ENCODE results near the gene ZMYM1. TPM values are rescaled to one million over a fixed set of nuclear protein-coding genes. Genes with fewer than 3 reads are reported as not detected.

Gene ZMYM1
- total and polyA plus RNA-seq, 2 of the 8 experiments (the other 6 are each of a cell fraction or from before 2014, with no cell fraction given), result 10.0 to 41.3 TPM

DNA sequence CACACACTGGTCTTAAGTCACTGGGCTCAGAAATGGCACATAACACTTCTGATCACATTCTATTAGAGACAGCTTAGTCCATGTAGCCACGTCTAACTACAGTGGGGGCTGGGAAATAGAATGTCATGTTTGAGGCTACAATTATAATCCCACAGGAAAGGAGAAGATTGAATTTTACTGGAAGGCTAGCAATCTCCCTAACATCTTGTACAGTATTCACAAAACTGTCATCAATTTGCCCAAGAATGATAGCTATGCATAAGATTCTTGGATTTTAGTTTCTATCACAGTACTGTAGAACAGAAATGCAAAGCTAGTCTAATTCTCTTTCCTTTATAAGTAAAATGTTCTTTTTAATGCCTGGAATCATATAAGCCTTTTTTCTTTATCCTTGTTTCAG lies 34.8 kb upstream of the ZMYM1 start:
- WGBS, 2 experiments (ENCODE audit: extremely low coverage in 1 of 2, insufficient coverage in 1 of 2, insufficient read length in 1 of 2, insufficient replicate concordance in 2 of 2, low coverage in 1 of 2, low lambda C conversion rate in 2 of 2, missing lambda C conversion rate in 1 of 2), result 79% methylated on average over 1 of the region's 1 CpG; no CpG with 5 or more reads in 1 of the 2 experiments
- H3K23ac ChIP-seq (ENCODE audit: insufficient read length), result no peak overlapping the region
- H3K4me2 ChIP-seq (ENCODE audit: insufficient read depth in 1 of 2, low read depth in 2 of 2, low read length in 2 of 2), result no peak overlapping the region
- no peak overlapping the region for H3K18ac ChIP-seq (ENCODE audit: extremely low read depth, low read length)
- FAIRE-seq (no peak), DNase-seq (ENCODE audit: low read depth in 1 of 2, low spot score in 2 of 2) (no peak)
- no peak overlapping the region for H2BK20ac ChIP-seq (ENCODE audit: low read length)
- H2AFZ ChIP-seq (ENCODE audit: low read length), result no peak overlapping the region
- no peak overlapping the region for H3K4ac ChIP-seq (replicated peaks; ENCODE audit: insufficient read length, low read depth, low read length)
- H2BK5ac ChIP-seq (ENCODE audit: low read depth, low read length), result no peak overlapping the region
- no peak overlapping the region for H3K9ac ChIP-seq (replicated peaks in 1 of 4; ENCODE audit: extremely low read depth in 1 of 4, low read depth in 3 of 4, low read length in 3 of 4)
- no peak overlapping the region for H2BK12ac ChIP-seq (ENCODE audit: low read depth, low read length)
- no peak overlapping the region for H4K91ac ChIP-seq (replicated peaks; ENCODE audit: insufficient read length, low read length)
- H3K27ac ChIP-seq (ENCODE audit: low read depth, low read length), result no peak overlapping the region
- no peak overlapping the region for H4K5ac ChIP-seq (ENCODE audit: insufficient read length, low read depth, low read length)
- H3K4me3 ChIP-seq (ENCODE audit: extremely low read depth in 1 of 4, insufficient read depth in 2 of 4, low read depth in 3 of 4, low read length in 4 of 4), result no peak overlapping the region
- ChIA-PET CTCF (ENCODE audit: partially characterized antibody) (no interaction called here), POLR2A (ENCODE audit: partially characterized antibody) (no interaction called here)
- no peak overlapping the region for H3K14ac ChIP-seq (ENCODE audit: insufficient read length)
- no peaks in the 10 kb centered on the region for H3K9me3 ChIP-seq (ENCODE audit: insufficient read depth in 2 of 2, low read depth in 1 of 2, low read length in 1 of 2)
- no peaks in the 10 kb centered on the region for H3K23me2 ChIP-seq (ENCODE audit: low read depth, low read length)
- H3K27me3 ChIP-seq (replicated peaks in 1 of 4; ENCODE audit: control insufficient read depth in 3 of 4, extremely low read depth in 1 of 4, insufficient read depth in 3 of 4, low read length in 3 of 4), result no peaks in the 10 kb centered on the region
- H3K79me2 ChIP-seq (ENCODE audit: control insufficient read depth in 1 of 2, insufficient read depth in 2 of 2, low read length in 2 of 2), result no peaks in the 10 kb centered on the region
- TF ChIP-seq MAFK (IDR thresholded peaks at IDR 0.05; ENCODE audit: low read depth, low read length) (no peak), SUZ12 (IDR thresholded peaks at IDR 0.05; ENCODE audit: low read length) (no peak), BRCA1 (IDR thresholded peaks at IDR 0.05; ENCODE audit: low read depth, low read length) (no peak), BCL11A (IDR thresholded peaks at IDR 0.05; ENCODE audit: low read depth in 2 of 2, low read length in 2 of 2) (no peak)
- TF ChIP-seq, protein P1, sequence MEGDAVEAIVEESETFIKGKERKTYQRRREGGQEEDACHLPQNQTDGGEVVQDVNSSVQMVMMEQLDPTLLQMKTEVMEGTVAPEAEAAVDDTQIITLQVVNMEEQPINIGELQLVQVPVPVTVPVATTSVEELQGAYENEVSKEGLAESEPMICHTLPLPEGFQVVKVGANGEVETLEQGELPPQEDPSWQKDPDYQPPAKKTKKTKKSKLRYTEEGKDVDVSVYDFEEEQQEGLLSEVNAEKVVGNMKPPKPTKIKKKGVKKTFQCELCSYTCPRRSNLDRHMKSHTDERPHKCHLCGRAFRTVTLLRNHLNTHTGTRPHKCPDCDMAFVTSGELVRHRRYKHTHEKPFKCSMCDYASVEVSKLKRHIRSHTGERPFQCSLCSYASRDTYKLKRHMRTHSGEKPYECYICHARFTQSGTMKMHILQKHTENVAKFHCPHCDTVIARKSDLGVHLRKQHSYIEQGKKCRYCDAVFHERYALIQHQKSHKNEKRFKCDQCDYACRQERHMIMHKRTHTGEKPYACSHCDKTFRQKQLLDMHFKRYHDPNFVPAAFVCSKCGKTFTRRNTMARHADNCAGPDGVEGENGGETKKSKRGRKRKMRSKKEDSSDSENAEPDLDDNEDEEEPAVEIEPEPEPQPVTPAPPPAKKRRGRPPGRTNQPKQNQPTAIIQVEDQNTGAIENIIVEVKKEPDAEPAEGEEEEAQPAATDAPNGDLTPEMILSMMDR (IDR thresholded peaks at IDR 0.05; ENCODE audit: control extremely low read depth in 1 of 3, insufficient read depth in 1 of 3, low read depth in 1 of 3, low read length in 3 of 3), result no peak
- TF ChIP-seq, protein P2, sequence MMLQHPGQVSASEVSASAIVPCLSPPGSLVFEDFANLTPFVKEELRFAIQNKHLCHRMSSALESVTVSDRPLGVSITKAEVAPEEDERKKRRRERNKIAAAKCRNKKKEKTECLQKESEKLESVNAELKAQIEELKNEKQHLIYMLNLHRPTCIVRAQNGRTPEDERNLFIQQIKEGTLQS (IDR thresholded peaks at IDR 0.05; ENCODE audit: insufficient read depth, low read depth, low read length), result no peak
- no peak overlapping the region for H2BK15ac ChIP-seq (ENCODE audit: low read length)
- no peak overlapping the region for H2BK120ac ChIP-seq (replicated peaks; ENCODE audit: low read depth, low read length)
- no peak overlapping the region for H3K56ac ChIP-seq (replicated peaks; ENCODE audit: insufficient read length, low read depth, low read length)
- no peaks in the 10 kb centered on the region for H4K20me1 ChIP-seq (replicated peaks in 1 of 2; ENCODE audit: control insufficient read depth in 1 of 2, insufficient read depth in 2 of 2, low read length in 2 of 2)
- no peaks in the 10 kb centered on the region for H3K79me1 ChIP-seq (ENCODE audit: low read depth, low read length)
- no peaks in the 10 kb centered on the region for H3K36me3 ChIP-seq (ENCODE audit: control insufficient read depth in 2 of 4, insufficient read depth in 4 of 4, low read length in 3 of 4)
- H4K8ac ChIP-seq (ENCODE audit: extremely low read depth, insufficient read depth, low read length), result no peak overlapping the region
- H2AK5ac ChIP-seq (ENCODE audit: low read depth, low read length), result no peak overlapping the region
- no peaks in the 10 kb centered on the region; a peak in 1 of 7 replicates for H3K4me1 ChIP-seq (replicated peaks in 1 of 4; ENCODE audit: control insufficient read depth in 3 of 4, insufficient read depth in 4 of 4, low read length in 3 of 4)
